Measurements from ENCODE around the gene ICAM2.

Gene ICAM2

DNA sequence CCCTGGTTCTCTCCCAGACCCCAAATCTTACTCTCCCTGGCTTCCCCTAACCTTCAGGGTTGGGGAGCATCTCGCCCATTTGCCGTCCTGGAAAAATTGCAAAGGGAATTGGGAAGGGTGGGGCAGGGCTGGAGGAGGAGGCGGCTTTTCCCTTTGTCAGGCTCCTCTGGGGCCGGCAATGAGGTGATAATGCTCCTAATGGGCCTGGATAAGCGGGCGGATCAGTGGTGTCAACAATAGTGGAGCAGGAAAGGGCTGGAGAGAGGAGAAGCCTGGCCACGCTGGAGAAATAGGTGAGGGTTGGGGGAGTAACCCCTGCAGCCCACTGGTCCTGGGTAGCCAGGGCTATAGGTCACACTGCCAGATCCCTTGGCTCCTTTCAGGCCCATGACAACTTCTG lies 60.0 kb downstream of the ICAM2 start:
- H3K4me3 ChIP-seq (ENCODE audit: low read length), result no peak overlapping the region
- no peak for DNase-seq (ENCODE audit: low read depth, low spot score)

DNA sequence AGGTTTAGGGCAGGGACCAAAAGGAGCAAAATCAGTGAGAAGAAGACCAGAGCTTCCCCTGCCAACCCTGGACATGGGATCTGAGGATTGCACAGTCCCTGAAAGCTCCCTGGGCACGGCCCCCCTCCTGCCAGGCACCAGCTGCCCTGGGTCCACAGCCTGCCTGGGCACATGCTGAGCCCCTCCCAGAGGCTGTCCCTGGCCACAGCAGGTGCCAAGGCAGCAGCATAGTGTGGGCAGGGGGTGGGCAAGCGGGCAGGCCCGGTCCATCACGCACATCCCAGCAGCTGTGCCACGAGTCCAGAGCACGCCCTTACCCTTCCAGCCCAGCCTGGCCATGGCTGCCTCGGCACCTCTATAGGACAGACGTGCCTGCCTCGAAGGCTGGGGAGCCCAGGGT lies 60.4 kb downstream of the ICAM2 start:
- no peak overlapping the region for H3K4me3 ChIP-seq (ENCODE audit: low read length)
- no peak for DNase-seq (ENCODE audit: low read depth, low spot score)

DNA sequence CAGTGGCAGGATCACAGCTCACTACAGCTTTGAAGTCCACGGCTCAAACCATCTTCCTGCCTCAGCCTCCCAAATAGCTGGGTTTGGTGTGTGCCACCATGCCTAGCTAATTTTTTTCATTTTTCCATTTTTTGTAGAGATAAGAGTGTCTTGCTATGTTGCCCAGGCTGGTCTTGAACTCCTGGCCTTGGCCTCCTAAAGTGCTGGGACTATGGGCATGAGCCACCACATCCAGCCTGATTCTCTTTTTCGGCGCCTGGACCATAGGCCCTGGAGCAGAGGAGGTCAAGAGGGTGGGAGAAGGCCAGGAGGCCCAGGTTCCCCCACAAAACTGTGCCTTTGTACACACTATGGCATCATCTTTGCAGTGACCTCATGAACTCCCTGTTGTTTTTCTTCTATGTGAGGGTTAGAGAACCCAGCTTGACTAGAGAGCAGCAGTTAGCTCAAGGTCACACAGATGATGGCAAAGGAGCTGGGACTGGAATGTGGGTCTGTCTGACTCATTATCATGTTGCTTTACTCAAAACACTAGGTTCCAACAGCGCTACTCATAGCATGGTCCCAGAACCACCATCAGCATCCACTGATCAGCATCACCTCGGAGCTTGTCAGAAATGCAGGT lies 64.0 kb downstream of the ICAM2 start:
- no peak overlapping the region for H3K4me3 ChIP-seq (ENCODE audit: low read length)
- DNase-seq (ENCODE audit: low read depth, low spot score), result no peak

DNA sequence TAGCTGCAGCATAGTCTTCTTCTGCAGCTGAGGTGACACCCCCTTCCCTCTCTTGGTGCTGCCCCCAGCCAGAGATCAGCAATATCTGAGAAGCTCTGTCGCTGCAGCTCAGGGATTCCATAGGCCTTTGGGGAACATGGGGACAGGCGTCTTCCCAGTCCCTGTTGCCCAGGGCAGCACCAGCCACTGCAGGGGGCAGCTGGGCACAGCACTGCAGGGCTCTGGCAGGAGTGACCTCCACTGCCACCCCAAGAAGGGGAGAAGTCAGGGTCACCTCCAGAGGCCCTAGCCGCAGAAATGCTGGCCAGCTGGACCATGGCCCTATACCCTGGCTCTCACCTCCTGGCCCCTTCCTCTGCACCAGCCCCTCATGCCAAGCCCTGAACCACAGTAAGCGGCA lies 64.6 kb downstream of the ICAM2 start:
- no peak overlapping the region for H3K4me3 ChIP-seq (ENCODE audit: low read length)
- no peak for DNase-seq (ENCODE audit: low read depth, low spot score)

DNA sequence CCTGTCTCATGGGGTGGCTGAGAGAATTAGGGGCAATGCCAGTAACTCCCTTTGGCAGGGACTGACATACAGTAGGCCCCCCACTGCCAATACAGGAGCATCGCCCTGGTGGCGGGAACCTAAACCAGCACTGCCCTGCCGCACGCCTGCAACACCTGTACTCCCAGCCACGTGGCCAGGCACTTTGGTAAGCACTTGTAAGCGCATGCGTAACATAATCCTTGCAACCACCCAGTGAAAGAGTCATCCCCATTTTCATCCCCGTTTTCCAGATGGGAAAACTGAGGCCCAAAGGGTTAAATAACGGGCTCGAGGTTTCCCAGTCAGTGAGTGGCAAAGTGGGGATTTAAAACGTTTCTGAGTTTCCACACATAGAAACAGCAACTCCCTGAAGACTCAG lies 65.2 kb downstream of the ICAM2 start:
- H3K4me3 ChIP-seq (ENCODE audit: low read length), result no peak overlapping the region
- no peak for DNase-seq (ENCODE audit: low read depth, low spot score)

DNA sequence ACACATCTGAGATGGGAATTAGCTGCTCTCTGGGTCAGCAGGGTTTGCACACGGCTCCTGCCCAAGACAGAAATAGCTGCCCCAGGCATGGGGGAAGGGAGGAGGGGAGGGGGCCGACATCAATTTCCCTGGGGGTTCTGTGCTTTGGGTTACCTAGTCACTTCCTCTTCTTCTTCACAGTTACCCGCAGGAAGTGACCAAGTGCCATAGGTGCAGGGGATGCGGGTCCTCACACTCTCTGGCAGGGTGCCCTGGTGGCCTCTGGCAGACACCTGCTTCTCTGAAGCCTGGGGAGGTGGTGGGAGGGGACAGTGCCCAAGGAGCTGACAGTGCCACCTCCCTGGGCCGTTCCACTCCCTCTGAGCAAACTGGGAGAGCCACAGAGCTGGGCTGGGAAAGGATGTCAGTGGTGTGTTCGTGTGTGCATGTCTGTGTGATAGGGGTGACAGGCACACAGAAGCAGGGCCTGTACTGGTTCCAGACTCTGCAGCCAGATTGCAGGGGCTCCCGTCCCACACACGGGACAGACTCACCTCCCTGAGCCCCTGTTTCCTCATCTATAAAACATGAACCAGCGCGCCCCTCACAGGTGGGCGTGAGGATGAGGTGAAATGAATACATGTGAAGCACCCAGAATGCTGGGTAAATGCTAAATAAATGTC lies 65.9 kb downstream of the ICAM2 start:
- DNase-seq (ENCODE audit: low read depth, low spot score), result peak; percentile 67

More for the DNA sequence above, 65.9 kb downstream of the ICAM2 start:
- H3K4me3 ChIP-seq (ENCODE audit: low read length), result no peak overlapping the region
